ENCODE results near the gene IP6K1. TPM values are rescaled to one million over a fixed set of nuclear protein-coding genes. Genes with fewer than 3 reads are reported as not detected.
"Not testable (repeated sequence)": the region's sequence is repeated elsewhere in the genome, so short reads cannot be mapped to it uniquely, and the experiment has no call there.

IP6K1 gene
- total RNA-seq, 1 experiment from 2014 or later: 22.3 TPM

GRCh38 chr3:49686769-49687423, 99.4 kb downstream of the IP6K1 start:
- H4K20me1 ChIP-seq (ENCODE audit: insufficient read depth, low read depth, low read length); H3K9ac ChIP-seq (ENCODE audit: low read length); H2AFZ ChIP-seq (ENCODE audit: low read length); H3K4me2 ChIP-seq (ENCODE audit: low read depth, low read length, poor library complexity, severe bottlenecking); DNase-seq; H3K9me2 ChIP-seq (replicated peaks; ENCODE audit: insufficient read depth, low read length); H3K27ac ChIP-seq (ENCODE audit: low read length); H3K27me3 ChIP-seq (ENCODE audit: low read length); H3K4me3 ChIP-seq (ENCODE audit: low read length); H3K9me3 ChIP-seq (ENCODE audit: low read length); H3K36me3 ChIP-seq (ENCODE audit: insufficient read depth, low read length): not testable (repeated sequence)
- peaks cover 21% of the 10 kb centered on the region for H3K4me1 ChIP-seq (ENCODE audit: low read length)
- H3K79me2 ChIP-seq (ENCODE audit: low read length): peaks cover 23% of the 10 kb centered on the region

DNA sequence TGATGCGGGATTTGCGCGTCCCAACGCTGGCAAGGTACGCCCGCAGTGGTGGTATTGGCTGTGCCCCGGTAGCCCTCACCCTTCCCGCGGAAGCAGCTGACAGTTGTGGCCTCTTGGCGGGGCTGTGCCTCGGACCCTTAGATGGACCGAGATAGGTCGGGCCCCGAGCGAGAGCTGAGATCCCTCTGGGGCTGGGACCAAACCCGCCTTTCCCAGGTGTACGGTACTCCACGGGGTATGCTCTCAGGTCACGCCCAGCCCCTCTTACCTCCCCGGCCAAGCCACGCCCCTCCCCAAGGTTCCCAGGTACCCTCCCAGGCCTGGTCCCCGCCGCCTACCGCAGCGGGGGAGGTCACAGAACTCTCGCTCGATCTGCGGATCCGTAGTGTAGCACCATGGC, 100.0 kb downstream of the IP6K1 start:
- H3K27me3 ChIP-seq (ENCODE audit: low read length); H3K4me3 ChIP-seq (ENCODE audit: low read length); H3K9me3 ChIP-seq (ENCODE audit: low read length); H2AFZ ChIP-seq (ENCODE audit: low read length); H3K9ac ChIP-seq (ENCODE audit: low read length); H3K36me3 ChIP-seq (ENCODE audit: insufficient read depth, low read length); H3K9me2 ChIP-seq (replicated peaks; ENCODE audit: insufficient read depth, low read length); DNase-seq; H4K20me1 ChIP-seq (ENCODE audit: insufficient read depth, low read depth, low read length); H3K4me2 ChIP-seq (ENCODE audit: low read depth, low read length, poor library complexity, severe bottlenecking); H3K27ac ChIP-seq (ENCODE audit: low read length): not testable (repeated sequence)
- Histone ChIP-seq H3K4me1 (ENCODE audit: low read length) (peaks cover 21% of the 10 kb centered on the region), H3K79me2 (ENCODE audit: low read length) (peaks cover 19% of the 10 kb centered on the region)

GRCh38 chr3:49685846-49686245, 100.5 kb downstream of the IP6K1 start:
- H3K27me3 ChIP-seq (ENCODE audit: low read length); DNase-seq; H3K4me2 ChIP-seq (ENCODE audit: low read depth, low read length, poor library complexity, severe bottlenecking); H4K20me1 ChIP-seq (ENCODE audit: insufficient read depth, low read depth, low read length); H3K4me3 ChIP-seq (ENCODE audit: low read length); H3K9me3 ChIP-seq (ENCODE audit: low read length); H3K9me2 ChIP-seq (replicated peaks; ENCODE audit: insufficient read depth, low read length); H2AFZ ChIP-seq (ENCODE audit: low read length); H3K27ac ChIP-seq (ENCODE audit: low read length); H3K9ac ChIP-seq (ENCODE audit: low read length); H3K36me3 ChIP-seq (ENCODE audit: insufficient read depth, low read length): not testable (repeated sequence)
- peaks cover 14% of the 10 kb centered on the region for H3K79me2 ChIP-seq (ENCODE audit: low read length)
- H3K4me1 ChIP-seq (ENCODE audit: low read length): peaks cover 16% of the 10 kb centered on the region

DNA sequence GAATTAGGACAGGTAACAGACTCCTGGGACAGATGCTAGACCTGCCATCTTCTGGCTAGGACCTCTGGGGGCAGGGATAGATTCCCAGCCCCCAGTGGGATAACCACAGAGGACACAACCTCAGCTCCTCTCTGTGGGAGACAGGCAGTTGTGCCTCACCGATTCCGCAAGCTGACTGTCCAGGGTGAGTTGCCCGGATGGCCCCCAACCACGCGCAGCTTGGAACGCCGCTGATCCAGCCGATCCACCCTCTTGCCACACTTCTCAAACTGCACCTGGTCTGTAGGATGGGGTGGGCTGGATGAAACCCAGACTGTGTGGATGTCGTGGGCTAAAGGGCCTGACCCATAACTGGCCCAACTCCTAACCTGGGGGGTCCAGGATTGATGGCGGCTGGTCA, 101.2 kb downstream of the IP6K1 start:
- H3K9me2 ChIP-seq (replicated peaks; ENCODE audit: insufficient read depth, low read length); H3K36me3 ChIP-seq (ENCODE audit: insufficient read depth, low read length); H3K9ac ChIP-seq (ENCODE audit: low read length); DNase-seq; H2AFZ ChIP-seq (ENCODE audit: low read length); H3K4me1 ChIP-seq (ENCODE audit: low read length); H3K27ac ChIP-seq (ENCODE audit: low read length); H4K20me1 ChIP-seq (ENCODE audit: insufficient read depth, low read depth, low read length); H3K79me2 ChIP-seq (ENCODE audit: low read length); H3K4me2 ChIP-seq (ENCODE audit: low read depth, low read length, poor library complexity, severe bottlenecking); H3K9me3 ChIP-seq (ENCODE audit: low read length); H3K4me3 ChIP-seq (ENCODE audit: low read length); H3K27me3 ChIP-seq (ENCODE audit: low read length): not testable (repeated sequence)

DNA sequence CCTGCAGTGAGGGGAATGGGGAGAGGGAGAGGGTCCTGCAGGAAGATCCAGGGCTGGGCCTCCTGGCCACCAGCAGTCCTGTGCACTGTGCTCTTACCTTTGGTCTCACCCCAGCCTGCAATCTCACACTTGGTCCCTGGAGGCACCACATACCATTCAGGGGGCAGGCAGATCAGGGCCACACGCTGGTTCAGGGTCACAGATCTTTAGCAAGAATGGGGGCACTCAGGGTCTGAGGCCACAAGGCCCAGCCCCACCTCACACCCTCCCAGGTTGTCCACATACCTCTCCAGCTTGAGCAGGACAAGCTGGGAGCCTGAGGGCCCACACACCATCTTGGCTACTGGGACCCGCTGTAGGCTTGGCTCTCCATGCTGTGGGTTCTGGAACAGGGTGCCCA, 101.9 kb downstream of the IP6K1 start:
- H3K9me3 ChIP-seq (ENCODE audit: low read length); H3K27ac ChIP-seq (ENCODE audit: low read length); H3K79me2 ChIP-seq (ENCODE audit: low read length); H3K4me1 ChIP-seq (ENCODE audit: low read length); H2AFZ ChIP-seq (ENCODE audit: low read length); H4K20me1 ChIP-seq (ENCODE audit: insufficient read depth, low read depth, low read length); H3K27me3 ChIP-seq (ENCODE audit: low read length); H3K36me3 ChIP-seq (ENCODE audit: insufficient read depth, low read length); H3K4me3 ChIP-seq (ENCODE audit: low read length); H3K9ac ChIP-seq (ENCODE audit: low read length); H3K9me2 ChIP-seq (replicated peaks; ENCODE audit: insufficient read depth, low read length); H3K4me2 ChIP-seq (ENCODE audit: low read depth, low read length, poor library complexity, severe bottlenecking); DNase-seq: not testable (repeated sequence)

DNA sequence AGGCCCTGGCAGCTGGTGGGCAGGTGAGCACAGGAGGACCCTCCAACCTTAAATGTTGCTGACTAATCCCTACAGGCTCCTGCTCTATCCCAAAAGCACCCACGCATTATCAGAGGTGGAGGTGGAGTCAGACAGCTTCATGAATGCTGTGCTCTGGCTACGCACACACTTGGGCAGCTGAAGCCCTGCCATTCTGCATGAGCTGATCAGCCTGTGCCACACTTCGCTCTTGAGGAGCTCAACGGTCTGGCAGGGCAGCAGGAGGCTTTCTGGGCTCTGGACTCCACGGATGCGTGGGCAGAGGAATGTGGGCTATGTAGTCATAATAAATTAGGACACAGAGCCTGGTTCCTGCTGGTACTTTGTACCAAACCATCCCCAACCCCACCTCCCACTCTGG, 103.2 kb downstream of the IP6K1 start:
- Histone ChIP-seq H3K9ac (ENCODE audit: low read length) (no peak overlapping the region), H3K9me2 (replicated peaks; ENCODE audit: insufficient read depth, low read length) (no peaks in the 10 kb centered on the region), H3K4me3 (ENCODE audit: low read length) (no peak overlapping the region), H2AFZ (ENCODE audit: low read length) (no peak overlapping the region), H3K9me3 (ENCODE audit: low read length) (no peaks in the 10 kb centered on the region), H4K20me1 (ENCODE audit: insufficient read depth, low read depth, low read length) (no peaks in the 10 kb centered on the region), H3K27ac (ENCODE audit: low read length) (no peak overlapping the region), H3K79me2 (ENCODE audit: low read length) (no peaks in the 10 kb centered on the region), H3K27me3 (ENCODE audit: low read length) (no peaks in the 10 kb centered on the region), H3K4me2 (ENCODE audit: low read depth, low read length, poor library complexity, severe bottlenecking) (no peak overlapping the region), H3K36me3 (ENCODE audit: insufficient read depth, low read length) (peaks cover under 1% of the 10 kb centered on the region), H3K4me1 (ENCODE audit: low read length) (peaks cover under 1% of the 10 kb centered on the region; the same call in 1 of the 2 replicates)
- no peak for DNase-seq

GRCh38 chr3:49681543-49681942, 104.8 kb downstream of the IP6K1 start:
- peaks cover 3% of the 10 kb centered on the region; the same call in 1 of the 2 replicates for H4K20me1 ChIP-seq (ENCODE audit: insufficient read depth, low read depth, low read length)
- no peak overlapping the region for H2AFZ ChIP-seq (ENCODE audit: low read length)
- no peaks in the 10 kb centered on the region for H3K4me1 ChIP-seq (ENCODE audit: low read length)
- no peak overlapping the region for H3K9ac ChIP-seq (ENCODE audit: low read length)
- peaks cover 11% of the 10 kb centered on the region for H3K36me3 ChIP-seq (ENCODE audit: insufficient read depth, low read length)
- no peak for DNase-seq
- no peak overlapping the region for H3K4me2 ChIP-seq (ENCODE audit: low read depth, low read length, poor library complexity, severe bottlenecking)
- H3K9me2 ChIP-seq (replicated peaks; ENCODE audit: insufficient read depth, low read length): no peaks in the 10 kb centered on the region
- H3K79me2 ChIP-seq (ENCODE audit: low read length): 0 out of 2 replicates have a peak, but pooled peaks cover 3% of the 10 kb centered on the region
- no peak overlapping the region for H3K4me3 ChIP-seq (ENCODE audit: low read length)
- H3K27me3 ChIP-seq (ENCODE audit: low read length): no peaks in the 10 kb centered on the region
- H3K9me3 ChIP-seq (ENCODE audit: low read length): no peaks in the 10 kb centered on the region
- no peak overlapping the region for H3K27ac ChIP-seq (ENCODE audit: low read length)

DNA sequence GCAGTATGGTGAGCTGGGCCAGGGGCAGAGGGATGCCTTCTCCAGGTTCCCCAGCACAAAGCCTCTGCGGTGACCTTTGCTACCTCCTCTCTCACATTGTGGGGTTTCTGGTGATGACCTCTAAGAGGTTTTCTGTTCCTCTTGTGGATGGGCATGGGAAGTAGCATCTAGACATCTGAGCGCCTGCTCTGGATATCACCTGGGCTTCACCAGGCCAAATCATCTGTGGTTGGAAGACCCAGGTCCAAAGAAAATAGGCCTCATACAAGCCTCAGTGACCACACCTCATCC, 105.2 kb downstream of the IP6K1 start:
- no peak overlapping the region for H3K4me3 ChIP-seq (ENCODE audit: low read length)
- H3K27me3 ChIP-seq (ENCODE audit: low read length): no peaks in the 10 kb centered on the region
- no peak for DNase-seq
- H3K79me2 ChIP-seq (ENCODE audit: low read length): peaks cover 6% of the 10 kb centered on the region; the same call in 1 of the 2 replicates
- H2AFZ ChIP-seq (ENCODE audit: low read length): no peak overlapping the region
- H3K36me3 ChIP-seq (ENCODE audit: insufficient read depth, low read length): peaks cover 14% of the 10 kb centered on the region
- no peak overlapping the region for H3K27ac ChIP-seq (ENCODE audit: low read length)
- H3K4me1 ChIP-seq (ENCODE audit: low read length): no peaks in the 10 kb centered on the region
- H4K20me1 ChIP-seq (ENCODE audit: insufficient read depth, low read depth, low read length): peaks cover 7% of the 10 kb centered on the region
- no peak overlapping the region for H3K4me2 ChIP-seq (ENCODE audit: low read depth, low read length, poor library complexity, severe bottlenecking)
- H3K9me2 ChIP-seq (replicated peaks; ENCODE audit: insufficient read depth, low read length): no peaks in the 10 kb centered on the region
- no peaks in the 10 kb centered on the region for H3K9me3 ChIP-seq (ENCODE audit: low read length)
- no peak overlapping the region for H3K9ac ChIP-seq (ENCODE audit: low read length)
